GM10266 (cell line): Measurements from ENCODE around the gene THAP4.

Source experiments
- DNase-seq: peaks from one replicate; pipeline ENCODE4 v3.0.0; 2012; ENCODE audit errors: extremely low spot score
- CTCF ChIP-seq: IDR thresholded peaks from 2 replicates; pipeline ENCODE4 v1.5.1; 2012; ENCODE audit warnings: mild to moderate bottlenecking, low read depth; ENCODE audit not compliant: control insufficient read depth, insufficient read depth; ENCODE audit errors: missing control alignments

THAP4 gene

GRCh38 chr2:241616168-241617125 lies 20.5 kb downstream of the THAP4 start:
- TF ChIP-seq CTCF: no peak
- no peak for DNase-seq

- DNase-seq: no peak
- no peak for TF ChIP-seq CTCF
These were observed 21.4 kb downstream of the THAP4 start for GRCh38 chr2:241615522-241616052.

- TF ChIP-seq CTCF: no peak
- DNase-seq: no peak
These were observed 21.9 kb downstream of the THAP4 start for GRCh38 chr2:241615041-241615440.

DNA sequence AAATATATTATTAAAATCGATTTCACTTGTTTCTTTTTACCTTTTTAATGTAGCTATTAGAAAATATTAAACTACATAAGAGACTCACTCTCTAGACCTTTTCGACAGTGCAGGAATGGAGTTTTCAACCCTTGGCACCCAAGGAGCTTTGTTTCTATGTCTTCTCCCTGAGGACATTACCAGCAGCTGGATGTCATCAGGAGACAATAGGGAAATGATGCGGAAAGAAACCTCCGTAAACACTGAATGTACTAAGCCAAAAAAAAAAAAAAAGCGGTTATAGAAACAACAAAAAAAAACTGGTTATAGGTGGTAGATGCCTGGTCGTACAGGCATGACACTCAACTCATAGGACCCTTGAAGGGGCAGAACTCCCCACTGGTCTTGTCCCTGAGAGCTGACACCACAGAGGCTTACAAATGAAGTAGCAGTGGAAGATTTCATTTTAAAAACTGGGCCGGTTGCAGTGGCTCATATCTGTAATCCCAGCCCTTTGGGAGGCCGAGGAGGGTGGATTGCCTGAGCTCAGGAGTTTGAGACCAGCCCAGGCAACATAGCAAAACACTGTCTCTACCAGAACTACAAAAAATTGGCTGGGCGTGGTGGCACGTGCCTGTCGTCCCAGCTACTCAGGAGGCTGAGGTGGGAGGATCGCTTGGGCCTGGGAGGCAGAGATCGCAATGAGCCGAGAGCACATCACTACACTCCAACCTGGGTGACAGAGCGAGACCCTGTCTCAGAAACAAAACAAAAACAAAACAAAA lies 23.8 kb downstream of the THAP4 start:
- no peak for DNase-seq
- TF ChIP-seq CTCF: no peak

DNA sequence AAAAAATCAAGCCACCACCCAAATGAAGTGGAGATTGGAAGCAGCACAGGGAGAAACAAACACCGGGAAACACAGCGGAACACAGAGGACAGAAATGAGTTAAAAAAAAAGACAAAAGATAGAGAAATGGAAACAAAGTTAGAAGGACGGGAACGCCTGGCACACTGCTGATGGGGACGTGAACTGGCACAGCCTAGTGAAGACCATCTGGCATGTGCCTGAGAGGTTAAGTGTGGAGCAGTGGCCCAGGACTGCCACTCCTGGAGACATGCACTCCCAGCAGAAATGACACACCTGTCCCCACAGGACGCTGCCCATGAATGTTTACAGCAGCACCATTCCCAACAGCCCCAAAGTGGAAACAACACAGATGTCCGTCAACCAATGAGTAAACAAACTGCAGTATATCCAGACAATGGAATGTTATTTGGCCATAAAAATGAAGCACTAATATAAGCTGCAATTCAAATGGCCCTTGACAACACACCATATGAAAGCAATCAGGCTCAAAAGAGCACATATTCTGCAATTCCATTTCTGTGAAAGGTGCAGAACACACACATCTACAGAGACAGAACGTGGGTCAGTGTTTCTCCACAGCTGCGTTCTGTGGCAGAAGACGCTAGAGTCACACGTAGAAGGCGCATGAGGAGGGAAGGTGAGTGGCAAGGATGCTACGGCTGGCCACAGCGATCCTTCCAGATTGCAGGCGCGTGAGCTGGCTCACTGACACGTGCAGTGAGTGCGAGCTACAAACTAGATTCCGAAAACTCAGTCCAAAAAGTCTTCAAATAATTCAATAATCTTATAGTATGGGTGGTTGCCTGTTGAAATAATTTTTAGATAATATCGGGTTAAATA lies 24.6 kb downstream of the THAP4 start:
- no peak for TF ChIP-seq CTCF
- no peak for DNase-seq

DNA sequence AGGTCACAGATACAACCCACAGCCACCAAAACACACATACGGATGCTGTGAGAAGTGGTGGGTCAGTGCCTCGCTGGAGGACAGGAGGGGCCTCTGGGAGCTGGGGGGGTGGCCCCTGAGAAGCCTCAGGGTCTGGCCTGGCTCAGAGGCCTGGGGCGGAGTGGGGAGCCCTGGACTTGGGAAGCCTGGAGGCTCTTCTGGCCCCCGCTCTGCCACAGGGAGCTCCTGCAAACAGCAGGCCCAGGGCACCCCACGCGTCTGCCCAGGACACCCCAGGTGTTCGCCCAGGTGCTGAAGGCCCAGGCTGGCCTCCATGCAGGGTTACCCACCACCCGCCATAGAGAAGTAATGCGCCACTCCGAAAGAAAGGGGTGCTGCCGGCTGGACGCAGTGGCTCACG lies 25.9 kb downstream of the THAP4 start:
- DNase-seq: no peak
- TF ChIP-seq CTCF: no peak
